Measurements from ENCODE around the gene PKDREJ. TPM values are rescaled to one million over a fixed set of nuclear protein-coding genes. Genes with fewer than 3 reads are reported as not detected.
A peak's percentile ranks its signal among the peaks of the same experiment; 100 is the strongest.

The PKDREJ gene
- total RNA-seq, 1 experiment from 2014 or later: not detected

- Histone ChIP-seq H3K4me1 (replicated peaks; ENCODE audit: insufficient read depth) (no peaks in the 10 kb centered on the region), H4K20me1 (ENCODE audit: insufficient read depth) (no peaks in the 10 kb centered on the region), H3K4me3 (no peak overlapping the region), H3K9me2 (ENCODE audit: insufficient read depth) (no peaks in the 10 kb centered on the region), H3K36me3 (ENCODE audit: low read depth) (peaks cover 7% of the 10 kb centered on the region; the same call in 1 of the 2 replicates), H2AFZ (no peak overlapping the region), H3K27ac (no peak overlapping the region), H3K4me2 (no peak overlapping the region), H3K79me2 (ENCODE audit: low read depth) (no peaks in the 10 kb centered on the region), H3K9me3 (ENCODE audit: insufficient read depth, low read depth) (no peaks in the 10 kb centered on the region), H3K27me3 (ENCODE audit: insufficient read depth, low read depth) (no peaks in the 10 kb centered on the region), H3F3A (ENCODE audit: insufficient read depth, low read depth) (no peaks in the 10 kb centered on the region)
- intact Hi-C loops (cut with micrococcal nuclease; ENCODE audit: unreplicated experiment): no loop called here
- ChIA-PET POLR2A (ENCODE audit: unreplicated experiment) (no interaction called here), CTCF (no interaction called here)
- TF ChIP-seq CTCF (conservative IDR thresholded peaks at IDR 0.05): no peak
- TF ChIP-seq EZH2 (IDR thresholded peaks at IDR 0.05; ENCODE audit: low read depth): no peak
- DNase-seq: peak in 1 of 2 experiments; percentile 4
- no TSS peak for BruUV-seq (replicated peaks)
Measured at GRCh38 chr22:46286006-46286405, 22.9 kb upstream of the PKDREJ start.

GRCh38 chr22:46281866-46282678 lies 18.9 kb upstream of the PKDREJ start:
- Histone ChIP-seq H3K36me3 (ENCODE audit: low read depth) (peaks cover 7% of the 10 kb centered on the region; the same call in 1 of the 2 replicates), H3K4me2 (no peak overlapping the region), H3K4me1 (replicated peaks; ENCODE audit: insufficient read depth) (no peaks in the 10 kb centered on the region), H3K27me3 (ENCODE audit: insufficient read depth, low read depth) (no peaks in the 10 kb centered on the region), H3K79me2 (ENCODE audit: low read depth) (no peaks in the 10 kb centered on the region), H4K20me1 (ENCODE audit: insufficient read depth) (no peaks in the 10 kb centered on the region), H3K4me3 (no peak overlapping the region), H3K9me2 (ENCODE audit: insufficient read depth) (no peaks in the 10 kb centered on the region), H3K27ac (no peak overlapping the region), H2AFZ (no peak overlapping the region), H3K9me3 (ENCODE audit: insufficient read depth, low read depth) (no peaks in the 10 kb centered on the region), H3F3A (ENCODE audit: insufficient read depth, low read depth) (no peaks in the 10 kb centered on the region)
- intact Hi-C loops (cut with micrococcal nuclease; ENCODE audit: unreplicated experiment): no loop called here
- BruUV-seq (replicated peaks): no TSS peak
- TF ChIP-seq EZH2 (IDR thresholded peaks at IDR 0.05; ENCODE audit: low read depth) (no peak), CTCF (conservative IDR thresholded peaks at IDR 0.05) (no peak)
- DNase-seq: no peak
- POLR2A ChIA-PET (ENCODE audit: unreplicated experiment): no interaction called here
- CTCF ChIA-PET: no interaction called here

- Histone ChIP-seq H3F3A (ENCODE audit: insufficient read depth, low read depth) (no peaks in the 10 kb centered on the region), H3K27me3 (ENCODE audit: insufficient read depth, low read depth) (no peaks in the 10 kb centered on the region), H3K4me3 (no peak overlapping the region), H2AFZ (no peak overlapping the region), H3K36me3 (ENCODE audit: low read depth) (peaks cover 7% of the 10 kb centered on the region; the same call in 1 of the 2 replicates), H3K9me3 (ENCODE audit: insufficient read depth, low read depth) (no peaks in the 10 kb centered on the region), H3K9me2 (ENCODE audit: insufficient read depth) (no peaks in the 10 kb centered on the region), H3K4me2 (no peak overlapping the region), H3K4me1 (replicated peaks; ENCODE audit: insufficient read depth) (no peaks in the 10 kb centered on the region), H4K20me1 (ENCODE audit: insufficient read depth) (no peaks in the 10 kb centered on the region), H3K27ac (no peak overlapping the region), H3K79me2 (ENCODE audit: low read depth) (no peaks in the 10 kb centered on the region)
- DNase-seq: no peak
- no peak for TF ChIP-seq EZH2 (IDR thresholded peaks at IDR 0.05; ENCODE audit: low read depth)
- TF ChIP-seq CTCF (conservative IDR thresholded peaks at IDR 0.05): no peak
- no TSS peak for BruUV-seq (replicated peaks)
- POLR2A ChIA-PET (ENCODE audit: unreplicated experiment): no interaction called here
- intact Hi-C loops (cut with micrococcal nuclease; ENCODE audit: unreplicated experiment): no loop called here
- CTCF ChIA-PET: no interaction called here
Measured at GRCh38 chr22:46280999-46281623, 18.0 kb upstream of the PKDREJ start.
